HG02588 (cell line): ENCODE data around the gene TIMP3.
"Not testable (repeated sequence)": the region's sequence is repeated elsewhere in the genome, so short reads cannot be mapped to it uniquely, and the experiment has no call there.

ENCODE experiments used
- ATAC-seq: cut with Tn5 transposase; IDR thresholded peaks from one replicate; pipeline ENCODE4 v1.9.1; 2021; ENCODE audit warnings: mild to moderate bottlenecking, moderate library complexity; ENCODE audit not compliant: unreplicated experiment

The TIMP3 gene

GRCh38 chr22:32801537-32802236, at the start of gene TIMP3:
TIMP3 (plus strand) TSS chr22:32801705; CDS start chr22:32802002, 297 bp downstream.
- ATAC-seq, result no peak

GRCh38 chr22:32752326-32752725, 49.2 kb upstream of the TIMP3 start:
- ATAC-seq, result no peak

DNA sequence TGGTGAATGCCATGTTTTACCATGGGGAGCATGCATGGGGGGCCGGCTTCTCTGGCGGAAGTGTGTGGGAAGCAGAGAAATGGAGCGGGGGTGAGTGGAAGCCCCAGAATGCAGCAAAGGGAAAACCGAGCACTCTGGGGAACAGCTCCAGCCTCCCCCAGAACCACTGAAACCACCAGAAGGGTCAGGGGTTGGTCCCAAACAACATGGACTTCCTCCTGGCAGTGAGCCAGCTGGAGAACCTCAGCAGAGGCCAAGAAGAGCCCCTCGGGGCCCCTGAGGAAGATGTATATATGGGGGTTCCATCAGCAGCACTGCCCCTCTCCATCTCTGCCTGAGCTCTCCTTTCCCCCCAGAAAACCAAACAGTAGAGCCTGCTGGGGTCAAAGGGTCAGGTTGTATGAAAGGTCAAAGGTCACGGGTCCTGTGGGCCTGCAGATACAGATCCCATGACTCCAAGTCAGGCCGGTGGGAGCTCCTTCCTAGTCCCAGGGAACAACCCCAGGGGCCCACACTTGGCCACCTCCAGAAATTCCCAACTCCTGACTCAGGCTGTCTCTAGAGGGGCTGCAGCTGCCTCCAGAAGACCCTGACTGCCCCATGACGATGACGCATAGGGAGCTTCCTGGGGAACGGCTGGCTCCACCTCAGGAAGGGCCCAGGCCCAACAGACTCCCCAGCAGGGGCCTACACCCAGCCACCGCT, 48.5 kb upstream of the TIMP3 start:
- no peak for ATAC-seq

GRCh38 chr22:32753591-32753990, 47.9 kb upstream of the TIMP3 start:
- no peak for ATAC-seq

DNA sequence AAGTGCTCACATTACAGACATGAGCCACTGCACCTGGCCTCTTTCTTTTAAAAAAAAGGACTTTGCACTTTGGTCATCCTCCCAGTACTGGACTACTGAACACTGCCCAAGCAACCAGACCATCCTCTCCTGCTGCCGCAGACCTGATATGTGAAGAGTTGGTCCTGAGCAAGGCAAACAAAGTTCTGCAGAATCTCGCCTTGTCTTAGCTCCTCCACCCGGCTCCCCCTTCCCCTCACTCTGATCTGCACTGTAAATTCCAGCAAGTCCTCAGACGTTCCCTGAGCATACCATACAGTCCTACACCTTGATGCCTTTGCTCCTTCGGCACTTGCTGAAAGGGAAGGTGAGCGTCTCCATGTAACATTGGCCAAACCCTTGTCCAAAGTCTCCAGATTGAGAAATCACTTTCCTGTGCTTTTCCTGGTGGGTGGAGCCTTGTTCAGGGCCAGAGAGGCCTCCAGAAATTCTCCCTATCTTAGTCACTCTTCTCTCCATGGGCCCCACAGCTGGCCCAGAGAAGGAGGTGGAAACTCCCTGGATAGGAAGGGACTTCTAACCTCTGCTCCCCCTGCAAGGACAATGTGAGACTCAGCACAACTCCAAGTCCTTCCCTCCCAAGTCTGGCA, 47.0 kb upstream of the TIMP3 start:
- no peak for ATAC-seq

GRCh38 chr22:32757086-32757762, 44.3 kb upstream of the TIMP3 start:
- ATAC-seq, result not testable (repeated sequence)

DNA sequence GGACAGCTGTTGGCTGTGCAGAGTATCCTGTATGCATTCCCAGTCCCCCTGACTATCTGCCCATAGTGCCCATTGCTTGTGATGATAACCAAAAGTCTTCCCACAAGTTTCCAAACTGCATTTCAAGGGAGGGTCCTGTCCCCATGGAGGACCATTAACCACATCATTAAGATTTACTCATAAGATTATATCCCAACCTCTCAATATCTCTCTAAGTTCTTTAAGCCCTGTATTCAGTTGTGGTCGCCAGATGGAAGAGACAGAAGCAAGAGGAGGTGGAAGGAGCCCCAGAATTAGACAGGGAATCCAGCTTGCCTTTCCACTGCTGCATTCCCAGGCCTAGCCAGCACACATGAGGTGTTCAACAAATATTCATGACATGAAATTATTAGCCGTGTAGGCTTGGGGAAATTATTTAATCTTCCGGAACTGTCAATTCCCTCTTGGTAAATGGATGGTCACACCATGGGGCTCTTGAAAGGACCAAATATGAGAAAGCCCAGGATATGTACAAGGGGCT, 42.6 kb upstream of the TIMP3 start:
- ATAC-seq, result no peak

DNA sequence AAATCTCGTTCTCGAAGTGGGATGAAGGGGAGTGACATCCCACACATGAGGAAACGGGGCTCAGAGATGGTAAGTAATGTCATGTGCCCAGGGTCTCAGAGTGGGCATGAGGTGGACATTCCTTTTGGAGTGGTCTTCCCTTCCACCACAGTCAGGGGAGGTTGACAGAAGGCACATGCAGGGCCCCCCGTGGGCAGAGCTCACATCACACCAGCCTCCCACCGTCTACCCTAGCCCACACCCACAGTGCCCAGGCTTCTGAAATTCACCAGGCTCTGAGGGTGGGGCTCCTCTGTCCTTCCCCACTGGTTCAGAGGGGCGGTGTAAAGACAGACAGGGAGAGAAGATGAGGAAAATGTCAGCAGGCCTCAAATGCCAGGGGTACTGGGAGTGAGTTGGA, 41.1 kb upstream of the TIMP3 start:
- ATAC-seq, result no peak

DNA sequence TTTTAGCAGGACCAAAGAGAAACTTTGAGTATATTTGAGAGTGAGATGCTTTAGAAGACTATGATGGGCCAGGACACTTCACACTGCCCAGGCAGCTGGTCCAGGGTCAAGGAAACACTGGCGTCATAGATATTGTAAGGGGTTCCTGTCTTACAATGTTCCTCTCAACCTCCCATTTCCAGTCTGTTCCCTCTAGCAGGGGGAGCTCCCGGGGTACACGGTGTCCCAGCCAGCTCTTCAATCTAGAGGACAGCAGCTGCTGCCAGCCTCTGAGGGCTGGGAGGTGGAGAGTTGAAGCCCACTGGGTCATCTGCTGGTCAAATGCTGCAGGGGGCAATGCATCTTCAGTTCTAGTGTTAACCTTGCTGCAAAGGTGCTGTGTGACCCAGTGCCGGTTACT, 40.7 kb upstream of the TIMP3 start:
- no peak for ATAC-seq

DNA sequence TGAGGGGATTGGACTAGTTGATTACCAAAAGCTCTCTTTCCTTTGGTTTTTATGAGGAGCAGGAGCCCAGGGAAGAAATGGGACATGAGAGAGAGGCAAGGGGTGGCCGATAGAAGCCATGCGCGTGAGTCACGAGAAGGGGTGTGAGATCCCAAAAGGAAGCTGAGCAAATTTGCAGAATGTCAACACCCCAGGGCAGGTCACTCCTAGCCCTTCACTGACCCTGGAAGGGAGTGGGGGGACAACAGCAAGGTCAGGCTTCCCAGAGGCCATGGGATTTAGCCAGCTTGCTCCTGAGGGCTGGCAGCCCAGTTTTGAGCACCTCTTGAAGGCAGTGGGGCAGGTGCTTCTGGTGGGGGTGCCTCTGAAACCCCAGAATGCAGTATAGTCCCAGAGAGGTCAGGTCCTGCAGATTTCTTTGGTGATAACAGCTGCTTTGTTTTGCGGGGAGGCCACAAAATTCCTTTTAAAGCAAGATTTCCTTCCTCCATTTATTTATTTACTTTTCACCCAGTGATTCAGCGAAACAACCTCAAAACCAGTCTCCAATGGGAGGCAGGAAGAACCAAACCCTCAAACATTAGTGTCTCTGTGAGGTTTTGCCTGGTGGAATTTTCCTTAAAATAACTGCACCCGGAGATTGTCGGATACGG, 40.1 kb upstream of the TIMP3 start:
- ATAC-seq, result no peak

GRCh38 chr22:32764330-32765131, 37.0 kb upstream of the TIMP3 start:
- no peak for ATAC-seq

DNA sequence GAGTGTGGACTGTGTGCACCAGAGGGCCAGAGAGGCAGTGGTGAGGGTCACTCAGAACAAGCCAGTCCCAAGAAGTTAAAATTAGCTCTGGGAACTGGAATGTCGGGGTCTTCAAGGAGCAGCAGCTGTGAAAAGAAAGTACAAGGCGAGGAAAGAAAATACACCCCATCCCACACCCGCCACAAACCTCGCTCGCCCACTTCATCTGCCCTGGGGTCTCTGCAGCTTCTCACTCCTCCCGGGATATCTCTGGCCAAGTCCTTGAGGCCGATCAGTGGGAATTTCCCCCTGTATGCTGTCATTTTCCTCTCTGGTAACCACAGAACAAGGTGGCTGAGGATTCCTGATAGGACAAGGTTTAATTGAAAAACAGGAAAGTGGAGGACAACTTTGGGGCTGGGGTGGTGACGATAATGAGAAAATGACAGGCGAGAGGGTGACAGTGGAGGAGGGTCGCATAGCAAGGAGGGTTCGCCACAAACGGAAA, 36.3 kb upstream of the TIMP3 start:
- no peak for ATAC-seq

DNA sequence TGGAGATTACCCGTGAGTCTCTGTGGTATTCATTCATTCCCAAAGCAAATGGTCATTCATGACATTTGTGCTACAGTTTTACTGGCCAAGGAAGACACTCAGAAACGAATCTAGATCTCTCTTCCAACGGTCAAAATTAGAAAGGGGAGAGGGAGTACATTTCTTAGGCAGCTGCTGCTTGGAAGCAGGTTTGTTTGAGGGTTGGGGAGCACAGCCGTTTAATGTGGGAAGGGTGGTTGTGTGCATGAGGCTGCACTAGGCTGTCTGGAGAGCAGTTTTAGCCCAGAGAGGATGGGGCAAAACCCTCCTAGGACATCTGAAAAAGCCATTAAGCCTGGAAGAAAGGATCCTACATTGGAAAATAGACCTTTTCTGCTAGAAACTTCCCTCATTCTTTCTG, 29.7 kb upstream of the TIMP3 start:
- no peak for ATAC-seq

DNA sequence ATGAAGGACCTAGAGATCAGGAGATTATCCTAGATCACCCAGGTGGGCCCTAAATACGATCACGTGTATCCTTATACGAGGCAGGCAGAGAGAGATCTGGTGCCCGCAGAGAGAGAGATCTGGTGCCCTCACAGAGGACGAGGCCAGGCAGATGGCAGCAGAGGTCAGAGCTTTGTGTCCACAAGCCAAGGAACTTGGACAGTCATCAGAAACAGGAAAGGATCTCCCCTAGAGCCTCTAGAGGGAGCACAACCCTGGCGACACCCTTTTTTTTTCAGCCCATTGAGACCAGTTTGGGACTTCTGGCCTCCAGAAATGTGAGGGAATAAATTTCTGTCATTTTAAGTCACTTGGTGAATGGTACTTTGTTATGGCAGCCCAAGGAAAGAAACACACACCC, 25.5 kb upstream of the TIMP3 start:
- ATAC-seq, result no peak

- ATAC-seq, result no peak
Observed at GRCh38 chr22:32776397-32776796, 25.1 kb upstream of the TIMP3 start.

DNA sequence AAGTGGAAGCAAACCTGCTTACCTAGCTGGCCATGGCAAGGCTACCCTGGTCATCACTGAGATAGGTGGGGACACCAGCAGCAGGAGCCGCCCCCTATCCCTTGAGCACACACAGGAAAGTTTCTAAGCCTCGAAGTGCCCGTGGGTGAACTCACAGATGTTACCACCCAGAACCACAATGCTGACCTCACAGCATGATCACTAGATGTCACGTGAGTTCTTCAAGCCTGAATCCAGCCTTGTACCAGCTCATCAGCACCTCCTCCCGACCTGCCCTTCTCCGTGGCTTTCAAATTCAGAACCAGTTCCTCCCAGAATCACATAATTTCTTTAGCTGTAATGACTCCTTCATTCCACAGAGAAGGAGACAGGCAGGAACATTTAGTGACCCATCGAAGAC, 24.7 kb upstream of the TIMP3 start:
- no peak for ATAC-seq

- ATAC-seq, result no peak
Observed at GRCh38 chr22:32777987-32778386, 23.5 kb upstream of the TIMP3 start.

DNA sequence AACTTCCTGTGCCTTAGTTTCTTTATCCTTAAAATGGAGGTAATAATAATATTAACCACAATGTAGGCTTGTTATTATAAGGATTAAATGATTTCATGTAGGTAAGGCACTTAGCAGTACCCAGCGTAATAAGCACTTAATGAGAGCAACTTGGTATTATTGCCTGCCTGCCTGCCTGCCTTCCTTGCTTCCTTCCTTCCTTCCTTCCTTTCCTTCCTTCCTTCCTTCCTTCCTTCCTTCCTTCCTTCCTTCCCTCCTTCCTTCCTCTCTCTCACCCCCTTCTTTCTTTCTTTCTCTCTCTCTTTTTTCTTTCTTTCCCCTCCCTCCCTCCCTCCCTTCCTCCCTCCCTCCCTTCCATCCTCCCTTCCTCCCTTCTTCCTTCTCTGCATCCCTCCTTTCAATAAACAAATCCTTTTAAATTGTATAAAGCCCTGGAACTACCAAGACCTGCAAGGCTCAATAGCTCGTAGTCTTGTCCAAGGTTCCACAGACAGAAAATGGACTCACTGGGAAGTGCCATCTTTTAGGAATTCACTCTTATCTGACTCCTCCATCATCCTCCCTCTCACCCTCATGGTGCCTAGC, 20.7 kb upstream of the TIMP3 start:
- ATAC-seq, result no peak

DNA sequence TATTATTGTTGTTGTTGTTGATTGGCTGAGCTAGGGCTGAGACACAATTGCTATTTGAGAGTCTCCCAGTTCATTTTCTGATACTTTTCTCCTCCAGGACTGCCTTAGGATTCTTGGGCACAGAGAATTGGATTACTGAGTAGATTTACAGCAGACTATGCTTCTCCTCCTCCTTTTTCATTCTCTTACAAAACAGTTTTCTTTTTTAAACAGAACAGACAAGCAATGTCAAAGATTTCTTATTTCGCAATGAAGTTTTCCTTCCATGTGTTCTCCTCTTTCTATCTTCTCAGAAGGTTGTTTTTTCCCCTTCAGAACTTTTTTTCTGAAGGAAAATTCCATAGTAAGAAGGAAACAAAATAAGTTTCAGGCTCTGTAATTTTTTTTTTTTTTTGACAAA, 19.8 kb upstream of the TIMP3 start:
- ATAC-seq, result no peak
